HG02623 (cell line): Measurements from ENCODE around the gene MYMX.

Experiments used
- ATAC-seq: cut with Tn5 transposase; IDR thresholded peaks from one replicate; pipeline ENCODE4 v1.9.1; 2021; ENCODE audit warnings: moderate library complexity; ENCODE audit not compliant: unreplicated experiment

Gene MYMX

DNA sequence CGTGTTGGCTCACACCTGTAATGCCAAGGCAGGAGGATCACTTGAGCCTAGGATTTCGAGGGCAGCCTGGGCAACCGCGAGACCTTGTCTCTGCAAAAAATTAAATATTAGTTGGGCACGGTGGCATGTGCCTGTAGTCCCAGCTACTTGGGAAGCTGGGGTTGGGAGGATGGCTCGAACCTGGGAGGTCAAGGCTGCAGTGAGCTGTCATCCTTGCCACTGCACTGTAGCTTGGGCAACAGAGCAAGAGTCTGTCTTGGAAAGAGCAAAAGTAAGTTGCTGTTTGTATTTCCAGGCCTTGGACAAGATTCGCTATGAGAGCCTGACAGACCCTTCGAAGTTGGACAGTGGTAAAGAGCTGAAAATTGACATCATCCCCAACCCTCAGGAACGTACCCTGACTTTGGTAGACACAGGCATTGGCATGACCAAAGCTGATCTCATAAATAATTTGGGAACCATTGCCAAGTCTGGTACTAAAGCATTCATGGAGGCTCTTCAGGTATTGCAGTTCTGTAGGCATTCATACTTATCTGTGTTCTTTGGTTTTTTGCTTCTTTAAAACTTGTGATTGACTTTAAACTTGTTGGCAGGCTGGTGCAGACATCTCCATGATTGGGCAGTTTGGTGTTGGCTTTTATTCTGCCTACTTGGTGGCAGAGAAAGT lies 32.5 kb downstream of the MYMX start:
- ATAC-seq = no peak

DNA sequence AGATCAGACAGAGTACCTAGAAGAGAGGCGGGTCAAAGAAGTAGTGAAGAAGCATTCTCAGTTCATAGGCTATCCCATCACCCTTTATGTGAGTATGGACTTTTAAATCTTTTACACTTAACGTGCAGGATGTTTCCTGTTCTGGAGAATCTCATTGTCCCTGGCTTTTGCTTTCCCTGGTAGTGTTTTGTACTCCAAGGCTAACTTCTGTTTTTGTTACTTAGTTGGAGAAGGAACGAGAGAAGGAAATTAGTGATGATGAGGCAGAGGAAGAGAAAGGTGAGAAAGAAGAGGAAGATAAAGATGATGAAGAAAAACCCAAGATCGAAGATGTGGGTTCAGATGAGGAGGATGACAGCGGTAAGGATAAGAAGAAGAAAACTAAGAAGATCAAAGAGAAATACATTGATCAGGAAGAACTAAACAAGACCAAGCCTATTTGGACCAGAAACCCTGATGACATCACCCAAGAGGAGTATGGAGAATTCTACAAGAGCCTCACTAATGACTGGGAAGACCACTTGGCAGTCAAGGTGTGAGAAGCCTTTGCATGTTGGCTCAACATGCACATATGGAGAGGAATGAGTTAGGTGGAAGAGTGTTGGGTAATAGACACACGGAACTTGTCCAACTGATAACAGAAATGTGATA lies 33.5 kb downstream of the MYMX start:
- ATAC-seq = no peak

DNA sequence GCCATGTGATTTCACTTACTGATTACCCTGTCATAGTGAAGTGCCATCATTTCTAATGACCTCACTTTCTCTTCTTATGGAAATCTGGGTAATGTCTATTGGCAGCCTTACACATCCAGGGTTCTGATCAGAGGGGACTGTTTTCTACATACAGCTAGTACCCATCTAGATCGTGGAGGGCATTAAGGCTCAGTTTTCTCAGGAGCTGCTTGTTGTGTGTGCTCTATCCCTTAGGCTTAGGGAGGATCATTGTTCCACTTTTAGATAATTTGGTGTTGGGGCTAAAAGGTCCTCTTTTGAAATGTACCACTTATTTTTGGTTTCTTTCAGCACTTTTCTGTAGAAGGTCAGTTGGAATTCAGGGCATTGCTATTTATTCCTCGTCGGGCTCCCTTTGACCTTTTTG lies 34.0 kb downstream of the MYMX start:
- no peak for ATAC-seq

DNA sequence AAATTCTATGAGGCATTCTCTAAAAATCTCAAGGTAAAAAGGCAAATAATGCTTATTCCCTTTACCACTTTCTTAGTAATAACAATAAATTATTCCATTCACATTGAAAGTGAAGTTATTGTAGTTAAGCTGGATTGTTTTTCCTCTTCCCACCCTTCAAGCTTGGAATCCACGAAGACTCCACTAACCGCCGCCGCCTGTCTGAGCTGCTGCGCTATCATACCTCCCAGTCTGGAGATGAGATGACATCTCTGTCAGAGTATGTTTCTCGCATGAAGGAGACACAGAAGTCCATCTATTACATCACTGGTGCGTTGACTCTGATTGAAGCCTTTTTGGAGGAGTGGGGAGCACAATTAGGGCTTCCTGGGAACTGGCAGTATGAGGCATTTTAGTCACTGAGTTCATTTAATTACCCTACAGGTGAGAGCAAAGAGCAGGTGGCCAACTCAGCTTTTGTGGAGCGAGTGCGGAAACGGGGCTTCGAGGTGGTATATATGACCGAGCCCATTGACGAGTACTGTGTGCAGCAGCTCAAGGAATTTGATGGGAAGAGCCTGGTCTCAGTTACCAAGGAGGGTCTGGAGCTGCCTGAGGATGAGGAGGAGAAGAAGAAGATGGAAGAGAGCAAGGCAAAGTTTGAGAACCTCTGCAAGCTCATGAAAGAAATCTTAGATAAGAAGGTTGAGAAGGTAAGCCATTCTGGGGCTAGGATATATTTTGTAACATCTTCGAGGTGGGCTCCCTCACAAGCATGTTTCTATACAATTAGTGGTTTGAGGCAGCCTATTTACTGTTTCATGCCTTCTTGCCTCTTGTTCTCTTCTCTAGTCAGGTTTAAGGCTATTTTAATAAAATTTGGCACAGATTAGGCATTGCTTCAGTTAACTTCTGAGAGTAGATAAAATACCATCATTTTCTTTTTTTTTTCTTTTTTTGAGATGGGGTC lies 35.1 kb downstream of the MYMX start:
- no peak for ATAC-seq

DNA sequence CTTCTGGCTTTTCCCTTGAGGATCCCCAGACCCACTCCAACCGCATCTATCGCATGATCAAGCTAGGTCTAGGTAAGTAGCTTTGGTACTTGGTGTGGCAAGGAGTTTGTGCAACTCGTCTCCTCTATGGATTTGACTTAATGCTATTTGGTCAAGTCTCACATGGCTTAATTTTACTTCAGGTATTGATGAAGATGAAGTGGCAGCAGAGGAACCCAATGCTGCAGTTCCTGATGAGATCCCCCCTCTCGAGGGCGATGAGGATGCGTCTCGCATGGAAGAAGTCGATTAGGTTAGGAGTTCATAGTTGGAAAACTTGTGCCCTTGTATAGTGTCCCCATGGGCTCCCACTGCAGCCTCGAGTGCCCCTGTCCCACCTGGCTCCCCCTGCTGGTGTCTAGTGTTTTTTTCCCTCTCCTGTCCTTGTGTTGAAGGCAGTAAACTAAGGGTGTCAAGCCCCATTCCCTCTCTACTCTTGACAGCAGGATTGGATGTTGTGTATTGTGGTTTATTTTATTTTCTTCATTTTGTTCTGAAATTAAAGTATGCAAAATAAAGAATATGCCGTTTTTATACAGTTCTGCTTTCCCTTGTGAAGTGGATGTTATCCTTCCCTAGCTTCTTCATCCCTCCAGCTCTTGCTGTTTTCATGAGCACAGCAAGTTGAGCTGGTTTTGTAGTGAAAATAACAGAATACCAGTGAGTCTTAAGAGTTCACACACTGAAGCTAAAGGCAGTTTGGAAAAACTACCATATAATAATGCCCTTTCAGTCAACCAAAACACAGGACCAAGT lies 36.8 kb downstream of the MYMX start:
- no peak for ATAC-seq

DNA sequence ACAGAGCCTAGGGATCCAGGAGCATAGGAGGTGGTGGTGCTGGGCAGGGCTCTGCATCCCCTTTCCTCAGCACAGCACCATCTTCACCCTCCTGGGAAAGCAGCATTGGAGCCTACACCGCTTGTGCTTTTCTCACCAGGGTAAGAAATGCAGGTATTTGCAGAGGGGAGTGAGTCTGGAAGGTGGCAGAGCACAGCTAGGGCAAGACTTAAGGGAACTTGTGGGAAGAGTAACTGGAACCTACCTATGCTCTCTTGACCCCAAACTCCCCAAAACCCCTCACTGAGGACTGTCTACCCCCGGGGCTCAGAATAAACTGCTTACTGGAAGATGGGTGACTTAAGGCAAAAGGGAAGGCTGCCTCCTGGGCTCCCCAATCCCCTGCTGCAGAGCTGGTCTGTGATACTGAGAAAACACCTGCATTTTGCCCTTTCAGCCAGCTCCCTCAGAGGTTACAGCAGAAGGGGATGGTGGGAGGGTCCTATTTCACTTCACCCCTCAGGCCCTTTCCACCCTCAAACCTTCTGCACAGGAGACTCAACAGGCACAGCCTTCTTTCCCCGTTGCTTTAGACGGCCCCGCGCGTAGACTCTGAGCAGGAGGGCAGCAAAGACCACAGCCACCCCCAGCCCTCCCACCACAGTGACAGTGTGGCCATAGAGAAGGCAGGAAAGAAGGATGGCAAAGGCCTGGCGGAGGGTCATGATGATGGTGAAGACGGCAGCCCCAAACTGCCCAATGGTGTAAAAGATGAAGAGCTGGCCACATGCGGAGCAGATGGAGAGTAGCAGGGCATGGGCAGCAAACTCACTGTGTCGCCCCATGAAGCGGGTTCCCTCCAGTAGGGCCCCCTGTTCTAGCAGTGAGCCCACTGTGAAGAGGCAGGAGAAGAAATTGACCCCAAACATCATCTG lies 37.7 kb downstream of the MYMX start:
- no peak for ATAC-seq

DNA sequence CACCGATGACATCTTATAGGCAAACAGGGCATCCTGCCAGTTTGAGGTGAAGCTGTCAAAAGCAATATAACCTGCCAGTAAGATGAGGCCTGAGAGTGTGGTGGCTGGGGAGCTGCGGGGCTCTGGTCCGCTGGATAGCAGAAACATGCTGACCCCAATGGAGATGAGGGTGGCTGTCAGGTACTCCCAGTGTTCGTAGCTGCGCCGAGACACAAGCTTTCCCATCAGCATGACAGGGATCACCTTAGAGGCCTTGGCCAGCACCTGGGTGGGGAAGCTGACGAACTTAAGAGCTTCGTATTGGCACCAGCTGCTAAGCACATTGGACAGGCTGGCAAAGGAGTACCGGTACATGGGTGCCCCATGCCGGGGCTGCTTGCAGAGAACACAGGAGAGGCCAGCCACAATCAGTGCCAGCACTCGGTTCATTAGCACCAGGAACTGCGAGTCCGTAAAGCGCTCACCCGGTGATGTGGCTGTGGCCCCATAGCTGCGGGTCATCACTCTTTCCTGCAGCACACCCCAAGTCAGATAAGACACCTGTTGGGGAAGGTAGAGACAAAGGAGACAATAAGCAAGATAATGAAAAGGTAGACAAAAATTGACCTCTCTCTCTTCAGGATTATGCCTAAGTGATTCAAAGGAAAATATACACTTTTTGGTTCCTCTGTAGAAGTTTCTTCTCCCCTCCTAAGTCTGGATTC lies 38.5 kb downstream of the MYMX start:
- no peak for ATAC-seq

DNA sequence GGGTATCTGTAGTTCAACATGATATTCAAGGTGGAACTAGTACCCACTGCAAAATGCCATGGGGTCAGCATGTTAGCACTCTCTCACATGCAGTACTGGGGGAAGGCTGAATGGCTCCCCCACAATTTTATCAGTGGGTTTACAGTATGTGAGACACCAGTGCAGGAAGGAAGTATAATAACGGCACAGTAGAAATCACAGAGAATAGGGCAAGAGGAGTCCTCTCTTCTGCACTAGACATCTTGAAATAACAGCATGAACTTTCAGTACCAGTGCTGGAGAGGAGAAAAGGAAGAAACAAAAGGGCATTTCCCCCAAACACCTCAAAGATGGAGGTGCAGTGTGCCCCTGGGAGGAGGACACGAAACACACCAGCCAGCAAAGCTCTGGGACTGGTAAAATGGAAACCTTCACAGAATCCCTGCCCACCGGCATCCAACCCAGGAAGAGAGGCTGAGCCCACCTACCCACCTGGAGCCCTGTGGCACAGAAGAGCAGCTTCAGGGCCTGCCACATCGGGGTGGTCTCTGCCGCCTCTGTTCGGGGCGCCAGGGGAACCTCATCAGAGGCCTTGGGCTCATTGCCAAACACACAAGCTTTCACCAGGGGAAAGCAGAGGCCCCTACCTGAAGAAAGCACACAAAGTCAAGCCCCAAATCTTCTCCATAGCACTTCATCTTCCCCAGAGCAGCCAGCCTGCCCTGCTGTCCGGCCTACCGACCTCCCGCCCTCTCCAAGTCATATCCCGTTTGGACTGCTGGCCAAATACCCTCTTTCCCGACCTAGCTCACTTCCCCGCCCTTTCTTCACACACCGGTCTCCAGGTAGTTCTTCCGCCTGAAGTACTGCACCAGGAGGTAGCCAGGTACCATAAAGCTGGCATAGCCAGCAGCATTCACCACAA lies 39.4 kb downstream of the MYMX start:
- no peak for ATAC-seq

DNA sequence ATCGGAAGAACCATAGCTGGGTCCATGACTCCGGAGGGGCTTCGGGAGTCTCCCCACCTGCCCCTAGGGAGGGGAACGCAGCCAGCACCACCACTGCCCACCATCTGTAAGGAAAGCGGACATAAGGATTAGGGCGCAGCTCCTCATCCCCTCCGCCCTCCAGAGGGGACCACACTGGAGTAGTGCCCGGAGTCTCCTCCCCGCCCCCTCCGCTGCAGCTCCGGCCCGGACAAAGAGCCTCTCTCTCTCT lies 40.0 kb downstream of the MYMX start:
- no peak for ATAC-seq

DNA sequence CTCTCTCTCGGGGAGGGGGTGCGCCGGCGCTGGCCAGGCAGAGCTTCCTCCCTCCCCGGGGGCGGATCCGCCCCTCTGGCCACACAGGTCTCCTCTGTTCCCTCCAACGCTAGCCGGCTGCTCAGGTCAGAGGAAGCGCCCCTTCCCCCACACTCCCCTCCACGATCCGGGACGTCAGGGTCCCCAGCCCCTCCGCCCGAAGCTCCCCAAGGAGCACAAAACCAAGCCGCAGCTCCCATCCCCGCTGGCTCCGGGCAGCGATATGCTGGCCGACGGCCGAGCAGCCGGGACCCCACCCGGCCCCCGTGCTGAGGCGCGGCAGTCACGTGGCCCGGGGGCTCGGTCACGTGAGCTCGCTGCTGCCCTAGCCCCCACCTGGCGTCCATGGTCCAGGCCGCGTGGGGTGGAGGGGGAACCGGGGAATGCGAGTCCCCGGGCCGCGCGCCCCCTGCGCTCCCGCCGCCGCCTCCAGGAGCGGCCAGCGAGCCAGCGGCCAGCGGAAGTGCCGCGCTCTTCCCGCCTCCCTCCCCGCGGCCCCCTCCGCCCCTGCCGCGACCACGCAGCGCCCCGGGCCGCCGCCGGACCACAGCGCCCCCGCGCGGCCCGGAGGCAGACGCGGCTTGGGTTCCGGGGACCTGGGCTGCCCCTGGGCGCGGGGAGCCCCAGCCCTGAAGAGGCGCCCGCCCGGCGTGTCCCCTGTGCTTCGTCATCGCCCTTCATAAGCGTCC lies 40.5 kb downstream of the MYMX start, which contains the start of gene SLC35B2:
SLC35B2 (minus strand) TSS at position 504 of the 728 bp plus-strand sequence; CDS start at position 386, 118 bp downstream.
- ATAC-seq = peak; percentile 55

DNA sequence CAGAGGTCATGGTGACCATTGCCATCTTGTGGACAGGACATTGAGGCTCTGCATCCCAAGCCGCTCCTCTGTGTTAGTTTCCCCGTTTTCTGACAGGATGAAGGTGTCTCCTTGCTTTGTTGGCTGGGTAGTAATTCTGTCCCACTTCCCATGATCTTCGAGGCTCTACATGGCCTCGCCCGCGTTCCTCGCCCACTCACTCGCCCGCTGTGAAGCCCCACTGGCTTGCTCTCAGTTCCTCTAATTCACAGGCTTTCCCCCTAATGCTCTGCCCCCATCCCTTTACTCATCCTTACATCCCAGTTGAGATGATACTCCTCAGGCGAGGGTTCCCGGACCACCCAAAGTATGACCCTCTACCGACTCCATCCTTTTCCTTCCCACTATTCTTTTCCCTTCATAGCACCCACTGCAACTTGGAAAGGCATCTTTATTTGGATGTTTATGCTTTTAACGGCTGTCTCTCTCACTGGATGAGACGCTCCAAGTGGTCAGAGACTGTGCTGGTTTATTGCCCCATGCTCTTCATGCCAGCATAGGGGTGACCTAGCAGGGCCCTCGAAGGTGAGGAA lies 41.1 kb downstream of the MYMX start:
- peak; percentile 7 for ATAC-seq

DNA sequence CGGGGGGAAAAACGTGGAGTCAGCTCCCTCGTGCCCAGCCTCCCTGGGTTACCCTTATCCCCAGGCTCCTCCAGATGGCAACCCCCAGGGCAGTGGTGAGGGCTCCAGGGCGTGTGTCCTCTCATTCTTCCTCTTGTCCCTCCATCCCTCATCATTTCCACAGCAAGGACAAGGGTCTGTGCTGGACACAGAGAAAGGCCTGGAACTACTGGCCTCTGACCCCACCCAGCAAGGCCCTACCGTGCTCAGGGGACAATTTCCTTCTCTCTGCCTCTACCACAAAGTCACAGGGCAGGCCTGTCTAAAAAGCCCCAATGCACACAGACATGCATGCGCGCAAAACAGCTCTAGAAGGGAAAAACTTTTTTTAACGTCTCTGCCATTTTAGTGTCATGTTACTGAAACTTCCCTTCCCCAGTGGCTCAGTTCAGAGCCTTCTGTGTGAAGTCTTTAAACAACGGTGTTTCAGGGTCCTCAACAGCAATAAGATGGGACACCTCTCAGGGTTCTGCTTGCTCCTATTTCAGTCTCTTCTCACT lies 41.7 kb downstream of the MYMX start:
- no peak for ATAC-seq

DNA sequence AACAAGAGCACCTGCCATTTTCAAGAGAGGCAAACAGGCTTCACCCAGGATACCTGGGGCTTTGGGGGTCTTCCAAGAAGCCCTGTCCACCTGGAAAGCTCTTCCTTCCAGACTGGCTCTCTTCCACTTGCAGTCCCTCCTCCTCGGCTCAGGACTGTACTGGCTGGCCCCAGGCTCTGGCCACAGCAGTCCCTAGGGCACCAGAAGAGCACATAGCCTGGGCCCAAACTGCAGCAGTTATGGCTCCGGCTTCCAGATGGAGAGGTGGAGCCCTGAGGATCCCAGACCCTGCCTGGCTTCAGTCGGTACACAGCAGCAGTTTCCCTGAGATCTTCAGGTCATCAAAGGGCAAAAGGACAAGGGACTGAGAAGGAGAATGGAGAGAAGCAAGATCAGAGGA lies 42.2 kb downstream of the MYMX start:
- no peak for ATAC-seq

DNA sequence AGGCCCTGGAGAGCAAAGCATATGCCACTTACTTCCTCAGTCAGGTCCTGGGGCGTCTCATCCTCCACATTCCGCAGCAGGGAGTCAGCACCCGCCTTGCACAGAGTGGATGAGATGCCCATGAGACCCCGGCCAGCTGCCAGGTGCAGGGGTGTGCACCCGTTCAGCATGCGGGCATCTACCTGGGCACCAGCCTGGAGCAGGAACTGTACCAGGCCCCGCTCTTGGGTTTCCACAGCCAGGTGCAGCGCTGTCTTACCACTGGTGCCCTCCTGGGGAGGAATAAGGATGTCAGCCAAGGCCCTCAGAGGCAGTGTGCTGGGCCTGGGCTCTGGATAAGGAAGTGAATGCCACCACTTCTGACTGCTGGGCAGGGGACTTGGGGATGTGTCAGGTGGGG lies 43.3 kb downstream of the MYMX start:
- ATAC-seq = no peak

DNA sequence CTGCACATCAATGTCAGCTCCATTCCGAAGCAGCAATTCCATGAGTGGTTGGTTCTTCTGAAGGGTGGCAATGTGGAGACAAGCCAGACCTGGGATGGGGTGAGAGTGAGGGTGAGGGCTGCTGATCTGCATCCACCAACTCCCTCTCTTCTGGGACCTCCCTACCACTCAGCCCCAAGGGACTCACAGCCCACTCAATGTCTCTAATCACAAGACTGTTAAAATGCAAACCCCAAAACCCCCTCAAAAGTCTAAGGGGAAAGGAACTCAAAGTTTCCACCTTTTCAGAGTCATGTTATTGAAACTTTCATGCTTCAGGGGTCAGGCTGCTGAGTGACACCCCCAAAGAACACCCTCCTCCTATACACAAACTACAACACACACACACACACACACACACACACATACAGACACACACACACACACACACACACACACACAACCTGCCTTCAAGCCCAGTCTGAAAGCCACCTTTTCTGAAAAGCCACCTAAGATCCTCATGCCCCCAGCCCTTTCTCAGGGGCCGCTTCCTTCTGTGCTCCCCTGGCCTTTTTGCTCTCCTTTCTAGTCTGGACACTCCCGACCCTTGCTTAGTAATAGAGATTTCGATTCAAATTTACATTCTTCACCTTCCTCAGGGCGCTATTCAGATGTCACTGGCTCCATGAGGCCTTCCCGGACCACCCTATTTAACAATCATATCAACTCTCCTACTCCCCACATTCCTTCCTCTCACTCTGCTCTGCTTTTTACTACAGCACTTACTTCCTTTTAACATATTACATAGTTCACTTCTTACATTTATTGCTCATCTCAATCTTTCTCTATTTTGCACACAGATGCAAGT lies 43.9 kb downstream of the MYMX start:
- ATAC-seq = no peak

DNA sequence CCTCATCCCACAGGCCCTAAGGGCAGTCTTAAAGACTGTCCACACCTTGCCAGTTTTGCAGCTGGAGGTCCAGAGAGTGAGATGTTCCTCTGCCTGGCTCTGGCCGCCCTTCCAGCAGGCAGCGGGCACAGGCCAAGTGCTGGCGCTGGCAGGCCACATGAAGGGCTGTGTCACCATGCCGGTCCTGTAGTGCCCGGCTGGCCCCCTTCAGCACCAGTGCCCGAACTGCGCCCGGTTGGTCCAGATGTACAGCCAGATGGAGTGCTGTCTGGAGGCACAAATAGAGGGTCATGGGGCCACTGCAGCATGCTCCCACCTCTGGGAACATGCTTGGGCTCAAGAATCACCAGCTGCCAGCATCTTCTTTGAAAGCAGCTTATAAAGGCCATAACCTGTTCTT lies 44.9 kb downstream of the MYMX start:
- no peak for ATAC-seq
